Activated T-cell treated with anti-CD3 and anti-CD28 coated beads, Interleukin-2, amount 50 U/mL, for 4 hours (primary cell): ENCODE measurements around the gene POLA2. TPM values are rescaled to one million over a fixed set of nuclear protein-coding genes. Genes with fewer than 3 reads are reported as not detected.

Source experiments
- ATAC-seq, 2 donors: fragments of 200-7000 bp; cut with Tn5 transposase; one replicate each; pipeline ENCODE4 v1.10.0; 2021
- DNase-seq: peaks from one replicate; pipeline ENCODE4 v3.0.0-alpha.2; 2020
- H3K27me3 Mint-ChIP-seq: one replicate; pipeline ENCODE4 v1.8.0; 2021; ENCODE audit warnings: low read depth, mixed read lengths
- H3K36me3 Mint-ChIP-seq: one replicate; pipeline ENCODE4 v1.8.0; 2022; ENCODE audit warnings: mixed read lengths; ENCODE audit not compliant: insufficient read depth
- H3K4me1 Mint-ChIP-seq: one replicate; pipeline ENCODE4 v1.8.0; 2021; ENCODE audit warnings: low read depth, mixed read lengths
- H3K4me3 Mint-ChIP-seq: one replicate; pipeline ENCODE4 v1.8.0; 2021; ENCODE audit warnings: mild to moderate bottlenecking, moderate library complexity, mixed read lengths
- H3K9me3 Mint-ChIP-seq: one replicate; pipeline ENCODE4 v1.8.0; 2021; ENCODE audit warnings: mixed read lengths
- total RNA-seq, 3 donors: library from RNA; stranded (reverse); gene quantifications; one replicate each; pipeline ENCODE4 v1.2.1, GENCODE V29; 2021

Gene POLA2
- total RNA-seq, 3 donors from 2014 or later: 49.2 to 64.7 (median 57.6) TPM

- Mint-ChIP-seq H3K9me3 (no peaks in the 10 kb centered on the region), H3K36me3 (peaks cover 11% of the 10 kb centered on the region), H3K4me3 (peak overlapping the region; percentile 94), H3K27me3 (no peaks in the 10 kb centered on the region), H3K4me1 (peaks cover 34% of the 10 kb centered on the region)
- DNase-seq (no peak), ATAC-seq (no peak)
These were observed 73.0 kb downstream of the POLA2 start for GRCh38 chr11:65334696-65335295.

- H3K4me1 Mint-ChIP-seq: peaks cover 34% of the 10 kb centered on the region
- H3K4me3 Mint-ChIP-seq: no peak overlapping the region
- no peaks in the 10 kb centered on the region for H3K9me3 Mint-ChIP-seq
- DNase-seq (no peak), ATAC-seq (no peak)
- no peaks in the 10 kb centered on the region for H3K27me3 Mint-ChIP-seq
- peaks cover 23% of the 10 kb centered on the region for H3K36me3 Mint-ChIP-seq
These were observed 76.9 kb downstream of the POLA2 start for GRCh38 chr11:65338676-65339075.

- no peak for DNase-seq
- no peak for ATAC-seq
- Mint-ChIP-seq H3K36me3 (peaks cover 32% of the 10 kb centered on the region), H3K4me1 (peaks cover 26% of the 10 kb centered on the region), H3K4me3 (no peak overlapping the region), H3K27me3 (no peaks in the 10 kb centered on the region), H3K9me3 (no peaks in the 10 kb centered on the region)
These were observed 78.5 kb downstream of the POLA2 start for GRCh38 chr11:65340226-65340625.

GRCh38 chr11:65341856-65342255 lies 80.1 kb downstream of the POLA2 start:
- no peak overlapping the region for H3K4me3 Mint-ChIP-seq
- no peak for DNase-seq
- H3K9me3 Mint-ChIP-seq: no peaks in the 10 kb centered on the region
- peaks cover 19% of the 10 kb centered on the region for H3K4me1 Mint-ChIP-seq
- peaks cover 40% of the 10 kb centered on the region for H3K36me3 Mint-ChIP-seq
- H3K27me3 Mint-ChIP-seq: no peaks in the 10 kb centered on the region
- no peak for ATAC-seq

Other genes with a start within 250 kb of the POLA2 start
- gene ARL2, start 247.8 kb upstream of the POLA2 start, total RNA-seq: 100 to 1,000 TPM in 2 of 3 donors, 10 to 100 TPM in 1; 84.9 to 104 (median 104) TPM
- gene SNX15, start 234.5 kb upstream of the POLA2 start, total RNA-seq: 10 to 100 TPM; 11.5 to 13.5 (median 12.5) TPM
- gene SAC3D1, start 220.8 kb upstream of the POLA2 start, total RNA-seq: 10 to 100 TPM; 12.5 to 19.1 (median 15.2) TPM
- 1 to 10 TPM; 5.4 to 8.2 (median 7.7) TPM for gene NAALADL1, start 203.4 kb upstream of the POLA2 start, total RNA-seq
- gene CDCA5, start 177.9 kb upstream of the POLA2 start, total RNA-seq: 10 to 100 TPM; 26.4 to 37.1 (median 35.1) TPM
- 10 to 100 TPM; 36.5 to 37.1 (median 36.6) TPM for gene ZFPL1, start 177.7 kb upstream of the POLA2 start, total RNA-seq
- gene VPS51, start 165.7 kb upstream of the POLA2 start, total RNA-seq: 100 to 1,000 TPM; 161 to 165 (median 161) TPM
- gene TM7SF2, start 150.1 kb upstream of the POLA2 start, total RNA-seq: 10 to 100 TPM; 18.4 to 19.4 (median 18.7) TPM
- gene ZNHIT2, start 144.3 kb upstream of the POLA2 start, total RNA-seq: 10 to 100 TPM; 25.9 to 28.1 (median 26.2) TPM
- gene FAU, start 139.8 kb upstream of the POLA2 start, total RNA-seq: 1,000 to 10,000 TPM; 1,673 to 1,831 (median 1,724) TPM
- 100 to 1,000 TPM; 102 to 110 (median 104) TPM for gene MRPL49, start 139.6 kb upstream of the POLA2 start, total RNA-seq
- 10 to 100 TPM; 36.8 to 51.5 (median 47.2) TPM for gene SYVN1, start 127.4 kb upstream of the POLA2 start, total RNA-seq
- not detected for gene SPDYC, start 91.7 kb upstream of the POLA2 start, total RNA-seq
- gene CAPN1, start 80.0 kb upstream of the POLA2 start, total RNA-seq: 10 to 100 TPM; 65.5 to 86.2 (median 81.9) TPM
- gene CDC42EP2, start 52.9 kb downstream of the POLA2 start, total RNA-seq: 1 to 10 TPM; 1.3 to 1.9 (median 1.6) TPM
- 10 to 100 TPM; 56.7 to 59.1 (median 58.0) TPM for gene DPF2, start 71.9 kb downstream of the POLA2 start, total RNA-seq
- gene TIGD3, start 92.8 kb downstream of the POLA2 start, total RNA-seq: under 1 TPM; 0.46 to 0.66 (median 0.50) TPM
- 10 to 100 TPM in 1 of 3 donors, 1 to 10 TPM in 2; 7.0 to 11.1 (median 9.5) TPM for gene SLC25A45, start 120.7 kb downstream of the POLA2 start, total RNA-seq
- gene FRMD8, start 124.7 kb downstream of the POLA2 start, total RNA-seq: 10 to 100 TPM; 43.0 to 49.2 (median 44.9) TPM
- gene NEAT1, start 160.8 kb downstream of the POLA2 start, total RNA-seq: 100 to 1,000 TPM in 2 of 3 donors, 10 to 100 TPM in 1; 95.5 to 136 (median 123) TPM
- 1,000 to 10,000 TPM; 3,100 to 4,455 (median 3,753) TPM for gene MALAT1, start 237.1 kb downstream of the POLA2 start, total RNA-seq